ENCODE measurements around the gene PHF8.

The PHF8 gene

GRCh38 chrX:54030329-54030728 is 13.9 kb downstream of the PHF8 start:
- Histone ChIP-seq H3K9me2 (replicated peaks; ENCODE audit: insufficient read depth, low read length) (no peaks in the 10 kb centered on the region), H4K20me1 (ENCODE audit: low read depth, low read length) (no peaks in the 10 kb centered on the region), H3K9me3 (ENCODE audit: insufficient read depth, low read length) (no peaks in the 10 kb centered on the region), H3F3A (ENCODE audit: insufficient read depth) (no peaks in the 10 kb centered on the region), H3K36me3 (ENCODE audit: low read length) (no peaks in the 10 kb centered on the region), H3K79me2 (ENCODE audit: insufficient read depth, low read length) (no peaks in the 10 kb centered on the region), H3K4me2 (ENCODE audit: low read depth, low read length, poor library complexity, severe bottlenecking) (no peak overlapping the region), H3K27ac (ENCODE audit: low read depth, low read length) (no peak overlapping the region), H3K9ac (ENCODE audit: low read length) (no peak overlapping the region), H3K27me3 (ENCODE audit: low read length) (no peaks in the 10 kb centered on the region), H3K4me3 (ENCODE audit: insufficient read depth, low read length, poor library complexity, severe bottlenecking) (no peak overlapping the region), H2AFZ (ENCODE audit: low read depth, low read length, severe bottlenecking) (no peak overlapping the region)
- TF ChIP-seq EZH2phosphoT487 (conservative IDR thresholded peaks at IDR 0.05; ENCODE audit: low read length), result no peak
- TF ChIP-seq, protein P1, sequence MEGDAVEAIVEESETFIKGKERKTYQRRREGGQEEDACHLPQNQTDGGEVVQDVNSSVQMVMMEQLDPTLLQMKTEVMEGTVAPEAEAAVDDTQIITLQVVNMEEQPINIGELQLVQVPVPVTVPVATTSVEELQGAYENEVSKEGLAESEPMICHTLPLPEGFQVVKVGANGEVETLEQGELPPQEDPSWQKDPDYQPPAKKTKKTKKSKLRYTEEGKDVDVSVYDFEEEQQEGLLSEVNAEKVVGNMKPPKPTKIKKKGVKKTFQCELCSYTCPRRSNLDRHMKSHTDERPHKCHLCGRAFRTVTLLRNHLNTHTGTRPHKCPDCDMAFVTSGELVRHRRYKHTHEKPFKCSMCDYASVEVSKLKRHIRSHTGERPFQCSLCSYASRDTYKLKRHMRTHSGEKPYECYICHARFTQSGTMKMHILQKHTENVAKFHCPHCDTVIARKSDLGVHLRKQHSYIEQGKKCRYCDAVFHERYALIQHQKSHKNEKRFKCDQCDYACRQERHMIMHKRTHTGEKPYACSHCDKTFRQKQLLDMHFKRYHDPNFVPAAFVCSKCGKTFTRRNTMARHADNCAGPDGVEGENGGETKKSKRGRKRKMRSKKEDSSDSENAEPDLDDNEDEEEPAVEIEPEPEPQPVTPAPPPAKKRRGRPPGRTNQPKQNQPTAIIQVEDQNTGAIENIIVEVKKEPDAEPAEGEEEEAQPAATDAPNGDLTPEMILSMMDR (IDR thresholded peaks at IDR 0.05; ENCODE audit: insufficient read depth, low read length, poor library complexity, severe bottlenecking), result no peak

DNA sequence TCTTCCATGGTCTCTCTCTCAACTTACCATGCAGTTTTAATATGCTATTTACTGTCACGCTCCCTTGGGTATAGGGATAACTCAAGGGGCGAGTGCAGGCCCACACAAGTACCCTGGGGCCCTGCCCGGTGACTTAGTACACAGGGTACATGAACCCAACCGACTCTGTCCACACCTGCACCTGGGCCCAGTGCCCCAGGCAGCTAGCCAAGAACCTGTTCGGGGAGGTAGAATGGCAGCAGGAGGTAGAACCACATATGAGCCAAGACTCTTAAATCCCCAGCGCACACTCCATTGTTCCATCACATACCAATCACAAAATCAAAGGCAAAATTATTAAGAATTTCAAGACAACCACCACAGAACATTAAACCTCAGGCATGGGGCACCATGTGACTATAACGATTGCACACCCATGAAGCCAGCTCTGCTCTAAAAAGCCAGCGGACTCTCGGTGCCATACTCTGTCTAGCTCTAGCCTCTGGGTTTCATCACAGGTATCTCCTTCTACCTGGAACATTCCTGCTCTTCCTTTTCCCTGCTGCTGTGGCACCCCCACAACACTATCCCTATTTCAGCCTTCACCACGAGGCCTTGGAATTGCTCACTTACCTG is 14.6 kb downstream of the PHF8 start:
- no peak overlapping the region for H3K9ac ChIP-seq (ENCODE audit: low read length)
- no peak overlapping the region for H2AFZ ChIP-seq (ENCODE audit: low read depth, low read length, severe bottlenecking)
- H3K27me3 ChIP-seq (ENCODE audit: low read length), result no peaks in the 10 kb centered on the region
- H3K27ac ChIP-seq (ENCODE audit: low read depth, low read length), result no peak overlapping the region
- no peaks in the 10 kb centered on the region for H3K9me2 ChIP-seq (replicated peaks; ENCODE audit: insufficient read depth, low read length)
- H3K4me2 ChIP-seq (ENCODE audit: low read depth, low read length, poor library complexity, severe bottlenecking), result no peak overlapping the region
- no peaks in the 10 kb centered on the region for H3F3A ChIP-seq (ENCODE audit: insufficient read depth)
- H3K36me3 ChIP-seq (ENCODE audit: low read length), result no peaks in the 10 kb centered on the region
- TF ChIP-seq EZH2phosphoT487 (conservative IDR thresholded peaks at IDR 0.05; ENCODE audit: low read length), result no peak
- TF ChIP-seq, protein P1 (IDR thresholded peaks at IDR 0.05; ENCODE audit: insufficient read depth, low read length, poor library complexity, severe bottlenecking), result no peak
- H3K9me3 ChIP-seq (ENCODE audit: insufficient read depth, low read length), result no peaks in the 10 kb centered on the region
- no peaks in the 10 kb centered on the region for H3K79me2 ChIP-seq (ENCODE audit: insufficient read depth, low read length)
- H4K20me1 ChIP-seq (ENCODE audit: low read depth, low read length), result no peaks in the 10 kb centered on the region
- H3K4me3 ChIP-seq (ENCODE audit: insufficient read depth, low read length, poor library complexity, severe bottlenecking), result no peak overlapping the region

- H3K27ac ChIP-seq (ENCODE audit: low read depth, low read length), result no peak overlapping the region
- no peaks in the 10 kb centered on the region for H3K36me3 ChIP-seq (ENCODE audit: low read length)
- H3K9ac ChIP-seq (ENCODE audit: low read length), result no peak overlapping the region
- H3K4me2 ChIP-seq (ENCODE audit: low read depth, low read length, poor library complexity, severe bottlenecking), result no peak overlapping the region
- no peaks in the 10 kb centered on the region for H4K20me1 ChIP-seq (ENCODE audit: low read depth, low read length)
- no peaks in the 10 kb centered on the region for H3K79me2 ChIP-seq (ENCODE audit: insufficient read depth, low read length)
- H3F3A ChIP-seq (ENCODE audit: insufficient read depth), result no peaks in the 10 kb centered on the region
- H3K9me2 ChIP-seq (replicated peaks; ENCODE audit: insufficient read depth, low read length), result no peaks in the 10 kb centered on the region
- H3K4me3 ChIP-seq (ENCODE audit: insufficient read depth, low read length, poor library complexity, severe bottlenecking), result no peak overlapping the region
- no peak overlapping the region for H2AFZ ChIP-seq (ENCODE audit: low read depth, low read length, severe bottlenecking)
- no peak for TF ChIP-seq EZH2phosphoT487 (conservative IDR thresholded peaks at IDR 0.05; ENCODE audit: low read length)
- TF ChIP-seq, protein P1 (IDR thresholded peaks at IDR 0.05; ENCODE audit: insufficient read depth, low read length, poor library complexity, severe bottlenecking), result no peak
- no peaks in the 10 kb centered on the region for H3K27me3 ChIP-seq (ENCODE audit: low read length)
- H3K9me3 ChIP-seq (ENCODE audit: insufficient read depth, low read length), result no peaks in the 10 kb centered on the region
These were observed 19.9 kb downstream of the PHF8 start for GRCh38 chrX:54024350-54024749.

Measured in SU-DHL-6 (cell line).